Muscle of back (tissue), 11 donors: ENCODE results near the gene SLC13A2. TPM values are rescaled to one million over a fixed set of nuclear protein-coding genes. Genes with fewer than 3 reads are reported as not detected.

Experiments
- DNase-seq, 3 donors: peaks; one replicate each; pipeline versions ENCODE4 v3.0.0 to v3.0.0-alpha.2; 2013
- polyA plus RNA-seq, 10 donors: library from polyadenylated mRNA; unstranded; fragments of 120-200 nt; gene quantifications; one replicate each; pipeline ENCODE4 v1.2.1, GENCODE V29; 2013; ENCODE audit not compliant: insufficient read length in 10 of 10

SLC13A2 gene
- polyA plus RNA-seq, 10 donors = not detected

- DNase-seq = no peak
These were observed 19.2 kb downstream of the SLC13A2 start for GRCh38 chr17:28492352-28493310.

DNA sequence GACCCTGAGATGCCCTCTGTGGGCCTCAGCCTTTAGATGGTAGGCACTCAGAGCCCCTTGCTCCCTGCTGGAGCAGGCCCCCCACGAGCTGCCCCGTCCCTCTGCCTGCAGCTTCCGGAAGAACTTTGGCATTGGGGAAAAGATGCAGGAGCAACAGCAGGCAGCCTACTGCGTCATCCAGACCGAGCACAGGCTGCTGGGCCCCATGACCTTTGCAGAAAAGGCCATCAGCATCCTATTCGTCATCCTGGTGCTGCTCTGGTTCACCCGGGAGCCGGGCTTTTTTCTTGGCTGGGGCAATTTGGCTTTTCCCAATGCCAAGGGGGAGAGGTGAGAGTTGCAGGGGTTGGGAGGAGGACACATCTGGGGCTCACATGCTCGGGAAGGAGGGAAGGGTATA, 20.0 kb downstream of the SLC13A2 start:
- DNase-seq = no peak

GRCh38 chr17:28494445-28495188, 21.2 kb downstream of the SLC13A2 start:
- DNase-seq = peak; percentile 21 to 63 (median 58)

DNA sequence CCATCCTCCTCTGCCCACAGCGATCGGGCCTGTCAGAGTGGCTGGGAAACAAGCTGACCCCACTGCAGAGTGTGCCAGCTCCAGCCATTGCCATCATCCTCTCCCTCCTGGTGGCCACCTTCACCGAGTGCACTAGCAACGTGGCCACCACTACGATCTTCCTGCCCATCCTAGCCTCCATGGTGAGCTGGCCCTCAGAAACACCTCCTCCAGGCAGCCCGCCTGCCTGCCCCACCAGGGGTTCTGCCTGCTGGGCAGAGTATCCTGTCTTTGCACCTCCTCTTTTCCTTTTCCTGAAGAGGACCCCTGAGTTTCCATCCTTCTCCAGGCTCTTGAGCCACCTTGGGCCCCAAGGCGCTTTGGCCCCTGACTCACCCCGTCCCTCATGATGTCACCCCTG, 22.2 kb downstream of the SLC13A2 start:
- no peak for DNase-seq

GRCh38 chr17:28497931-28498330, 24.5 kb downstream of the SLC13A2 start:
- no peak for DNase-seq

DNA sequence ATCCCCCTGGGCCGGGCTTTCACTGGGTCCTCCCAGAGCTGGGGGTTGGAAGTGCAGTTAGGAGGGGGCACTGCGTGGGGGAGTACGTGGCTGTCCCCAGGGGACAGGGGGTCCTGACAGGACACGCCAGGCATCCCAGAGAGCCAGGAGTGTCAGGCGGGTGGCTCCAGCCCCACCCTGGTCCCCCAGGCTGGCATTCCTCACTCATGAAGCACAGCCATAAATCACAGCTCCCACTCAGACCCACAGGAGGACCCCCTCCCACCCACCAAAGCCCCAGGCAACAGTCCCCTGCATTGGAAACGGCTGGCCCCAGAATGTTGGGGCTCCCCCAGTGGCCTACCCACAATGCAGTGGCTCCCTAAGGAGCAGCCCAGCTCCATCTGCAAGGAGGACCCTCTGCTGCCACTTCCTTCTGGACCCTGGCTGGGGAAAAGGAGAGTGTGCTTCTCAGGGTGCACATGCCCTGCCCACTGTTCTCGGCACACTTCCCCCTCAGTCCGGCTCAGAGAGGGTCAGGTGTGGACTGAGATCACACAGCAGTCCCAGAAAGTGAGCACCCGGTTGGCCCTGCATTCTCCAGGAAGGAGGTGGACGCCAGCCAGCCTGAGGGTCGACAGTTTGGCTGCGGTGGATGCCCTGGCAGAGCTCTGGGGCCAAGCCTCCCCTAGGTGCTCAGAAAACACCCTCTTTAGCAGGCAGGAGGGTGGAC, 25.4 kb downstream of the SLC13A2 start:
- no peak for DNase-seq

DNA sequence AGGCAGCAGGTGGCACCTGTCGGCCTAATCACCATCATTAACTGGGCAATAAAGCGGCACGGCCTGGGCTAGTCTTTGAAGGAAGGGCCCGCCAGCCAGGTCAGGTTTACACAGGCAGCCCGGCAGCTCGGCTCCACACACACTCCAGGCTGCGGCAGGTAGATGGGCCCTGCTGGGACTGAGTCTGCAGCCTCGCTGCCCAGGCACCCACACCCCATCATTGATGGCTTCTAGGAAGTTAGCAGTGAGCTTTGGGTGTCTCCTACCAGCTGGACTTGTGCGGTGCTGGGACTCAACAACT, 25.9 kb downstream of the SLC13A2 start:
- DNase-seq = no peak

DNA sequence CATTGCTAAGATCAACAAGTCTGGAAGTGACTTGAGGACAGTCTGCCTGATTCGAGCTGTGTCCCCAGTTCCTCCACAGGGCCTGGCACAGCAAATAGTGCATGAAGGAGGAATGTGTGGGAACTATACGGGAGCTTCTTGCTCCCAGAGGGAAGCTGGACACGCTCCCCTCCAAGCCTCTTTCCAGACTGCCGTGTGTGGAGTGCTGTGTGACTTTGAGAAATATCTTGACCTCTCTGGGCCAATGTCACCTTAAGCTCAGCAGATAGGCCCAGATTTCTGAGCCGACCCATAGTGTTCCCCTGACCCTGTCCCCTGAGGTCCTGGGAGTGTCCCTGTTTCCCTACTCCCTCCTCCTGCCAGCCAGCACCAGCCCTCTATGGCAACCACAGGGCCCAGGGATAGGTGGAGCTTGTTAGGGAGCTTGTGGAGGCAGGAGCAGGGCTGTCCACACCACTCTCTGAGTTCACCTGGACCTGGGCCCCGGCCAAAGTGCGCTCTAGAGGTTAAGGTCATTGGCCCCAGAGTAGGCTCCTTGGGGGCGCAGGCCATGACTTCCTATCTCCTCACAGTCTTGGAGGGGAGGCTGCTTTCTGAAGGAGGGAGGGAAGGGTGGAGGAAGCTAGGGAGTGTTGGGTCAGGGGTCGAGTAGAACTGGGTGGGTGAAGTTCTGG, 26.4 kb downstream of the SLC13A2 start:
- no peak for DNase-seq

- DNase-seq = no peak
These were observed 27.4 kb downstream of the SLC13A2 start for GRCh38 chr17:28500712-28501379.

DNA sequence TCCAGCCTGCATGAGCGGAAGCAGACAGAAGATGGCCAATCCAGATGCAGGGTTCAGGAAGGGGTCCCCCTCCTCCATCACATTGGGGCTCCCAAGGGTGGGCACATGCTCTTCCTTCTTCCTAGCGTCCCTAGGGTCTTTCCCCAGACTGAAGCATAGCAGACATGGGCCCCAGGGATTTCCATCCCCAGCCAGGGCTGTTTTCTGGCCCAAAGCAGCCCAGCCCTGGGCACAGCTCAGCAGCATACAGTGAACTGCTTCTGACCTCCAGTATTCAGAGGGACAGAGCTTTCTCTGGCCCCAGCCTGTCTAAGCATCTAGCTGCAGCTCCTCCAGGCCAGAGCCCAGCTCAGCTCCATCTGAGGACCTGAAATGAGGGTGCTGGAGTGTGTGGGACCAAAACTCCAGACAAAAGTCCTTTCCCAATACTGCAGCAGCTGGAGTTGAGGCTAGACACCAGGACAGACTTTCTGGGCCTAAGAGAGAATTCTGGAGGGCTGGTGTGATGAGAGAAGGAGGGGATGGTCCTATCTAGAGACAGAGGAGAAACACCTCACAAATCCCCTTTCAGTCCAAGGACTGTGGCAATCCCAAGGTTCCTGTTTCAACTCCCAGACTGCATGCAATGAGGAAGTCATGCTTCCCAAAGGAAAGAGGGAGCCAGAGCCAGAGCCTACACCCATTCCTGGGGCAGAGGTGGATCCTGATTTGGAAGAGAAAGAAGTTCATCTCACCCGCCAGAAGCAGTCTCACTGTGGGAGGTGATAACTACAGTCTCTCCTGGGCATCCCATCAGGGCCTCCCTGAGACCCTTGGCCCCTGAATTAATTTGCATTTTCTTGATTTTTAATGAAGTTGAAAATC, 28.2 kb downstream of the SLC13A2 start:
- DNase-seq = no peak

DNA sequence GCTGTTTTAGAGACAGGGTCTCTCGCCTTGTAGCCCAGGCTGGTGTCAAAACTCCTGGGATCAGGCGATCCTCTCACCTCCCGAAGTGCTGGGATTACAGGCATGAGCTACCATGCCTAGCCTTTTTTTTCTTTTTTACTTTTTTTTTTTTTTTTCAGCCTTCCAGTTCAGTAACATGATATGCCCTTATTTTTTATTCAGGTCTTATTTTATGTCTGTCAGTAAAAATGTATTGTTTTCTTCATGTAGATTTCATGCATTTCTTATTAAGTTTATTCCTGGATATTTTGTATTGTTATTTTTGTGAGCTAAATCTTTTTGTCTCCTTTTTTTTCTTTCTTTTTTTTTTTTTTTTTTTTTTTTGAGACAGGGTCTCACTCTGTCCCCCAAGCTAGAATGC, 30.0 kb downstream of the SLC13A2 start:
- DNase-seq = no peak

- no peak for DNase-seq
These were observed 32.7 kb downstream of the SLC13A2 start, which contains the start of gene FOXN1 for GRCh38 chr17:28505986-28506665. TSS of gene FOXN1 (plus strand) at chr17:28506348. CDS start at chr17:28523970, 17,622 bp downstream.

GRCh38 chr17:28506763-28507487, 33.5 kb downstream of the SLC13A2 start:
- DNase-seq = no peak

GRCh38 chr17:28507567-28508203, 34.2 kb downstream of the SLC13A2 start:
- DNase-seq = no peak

DNA sequence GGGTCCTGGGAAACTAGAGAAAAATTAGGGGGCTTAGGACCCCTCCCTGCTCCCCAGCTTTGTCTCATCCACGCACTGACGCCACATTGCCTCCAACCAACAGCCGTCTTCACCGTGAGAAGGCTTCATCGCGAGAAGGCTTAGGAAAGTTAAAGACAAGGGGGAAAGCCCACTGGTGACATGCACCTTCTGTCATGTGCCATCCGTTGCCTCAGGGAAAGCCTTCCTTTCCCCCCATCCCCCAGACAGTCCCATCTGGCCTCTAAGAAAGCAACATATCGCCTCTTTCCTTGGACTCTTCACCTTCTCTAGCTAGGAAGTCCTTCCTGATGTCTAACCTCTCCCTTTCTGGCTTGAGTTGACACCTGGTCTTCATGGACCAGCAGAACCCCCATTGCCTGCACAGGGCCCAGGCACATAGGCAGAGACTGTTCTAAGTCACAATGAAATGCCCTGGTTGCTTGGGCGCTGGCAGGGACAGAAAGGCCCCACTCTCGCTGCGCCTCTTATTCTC, 34.8 kb downstream of the SLC13A2 start:
- no peak for DNase-seq

DNA sequence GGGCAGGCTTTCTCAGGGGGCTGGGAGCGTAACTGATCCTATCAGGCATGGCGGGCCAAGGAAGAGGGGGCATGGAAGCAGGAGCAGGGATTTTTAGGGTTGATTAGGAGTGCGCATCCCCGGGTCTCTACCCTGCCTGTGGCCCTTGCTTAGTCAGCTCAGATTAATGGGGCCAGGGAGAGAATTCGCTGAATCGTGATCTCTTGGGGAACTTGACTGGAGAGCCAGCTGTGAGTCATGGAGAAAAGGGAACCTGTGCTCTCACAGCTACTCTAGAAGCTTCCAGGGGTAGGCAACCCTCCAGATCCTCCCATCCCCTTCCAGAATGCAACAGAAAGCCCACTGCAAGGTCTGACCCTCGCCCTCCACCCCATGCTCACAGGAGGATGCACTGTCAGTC, 36.3 kb downstream of the SLC13A2 start:
- no peak for DNase-seq

- no peak for DNase-seq
These were observed 38.5 kb downstream of the SLC13A2 start for GRCh38 chr17:28511858-28512461.

GRCh38 chr17:28513476-28513875, 40.0 kb downstream of the SLC13A2 start:
- no peak for DNase-seq
